Embryonic facial prominence (tissue), 1 donor: ENCODE data around the gene LRRC4.

Source experiments
- DNase-seq: peaks from one replicate; pipeline ENCODE4 v3.0.0-alpha.2; 2016; ENCODE audit errors: extremely low spot score

LRRC4 gene

DNA sequence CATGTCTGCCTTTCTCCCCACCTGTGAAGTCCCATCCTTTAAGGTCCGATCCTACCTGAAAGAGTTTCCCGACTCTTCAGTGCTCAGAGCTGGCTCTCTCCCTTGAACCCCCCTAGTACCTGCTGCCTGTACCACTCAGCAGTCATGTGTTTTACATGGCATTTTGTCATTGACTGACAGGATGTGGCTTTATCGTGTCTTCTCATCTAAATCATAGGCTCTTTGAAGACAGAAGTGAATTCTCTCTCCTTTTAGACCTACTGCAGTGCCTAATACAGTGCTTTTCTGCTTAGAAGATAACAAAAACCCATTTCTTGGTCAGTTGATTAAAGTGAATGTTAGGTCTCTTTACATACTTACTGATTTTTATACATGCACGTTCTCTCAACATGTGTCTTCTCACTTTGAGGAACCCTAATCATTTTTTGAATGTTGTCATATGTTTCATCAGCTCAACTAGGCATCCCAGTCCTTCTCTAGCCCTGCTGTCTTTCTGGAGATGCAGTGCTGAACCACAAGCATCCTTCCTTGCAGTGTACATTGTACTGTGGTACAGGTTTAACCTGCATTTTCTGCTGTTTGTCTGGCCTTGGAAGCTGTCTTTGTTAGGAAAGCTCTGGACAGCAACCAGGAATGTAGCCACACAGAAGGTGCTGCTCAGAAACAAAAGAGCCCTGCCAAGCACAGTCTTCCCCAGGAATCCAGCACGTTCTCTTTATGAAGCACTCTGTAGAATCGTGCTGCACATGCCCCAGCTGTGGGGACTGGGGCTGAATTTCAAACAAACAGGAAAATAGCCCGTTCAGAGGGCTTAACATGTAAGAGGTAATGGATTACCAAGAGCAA, 28.1 kb upstream of the LRRC4 start:
- no peak for DNase-seq

DNA sequence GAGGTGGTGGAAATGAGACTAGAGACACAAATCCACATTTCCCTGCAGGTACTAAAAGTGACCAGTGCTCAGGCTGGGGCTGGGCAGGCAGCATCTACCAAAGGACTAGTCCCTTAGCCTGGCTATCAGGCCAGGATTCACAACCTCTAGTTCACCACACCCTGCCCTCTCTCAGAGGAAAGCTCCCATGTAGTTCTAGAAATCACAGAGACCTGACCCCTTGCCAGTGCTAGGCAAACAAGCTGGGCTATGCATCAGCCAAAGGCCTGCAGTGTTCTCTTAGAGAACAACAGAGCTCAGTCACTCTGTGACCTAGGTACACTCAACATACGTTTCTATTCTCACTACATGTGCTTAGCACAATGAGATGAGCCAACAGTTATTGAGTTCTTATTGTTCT, 26.7 kb upstream of the LRRC4 start:
- no peak for DNase-seq

DNA sequence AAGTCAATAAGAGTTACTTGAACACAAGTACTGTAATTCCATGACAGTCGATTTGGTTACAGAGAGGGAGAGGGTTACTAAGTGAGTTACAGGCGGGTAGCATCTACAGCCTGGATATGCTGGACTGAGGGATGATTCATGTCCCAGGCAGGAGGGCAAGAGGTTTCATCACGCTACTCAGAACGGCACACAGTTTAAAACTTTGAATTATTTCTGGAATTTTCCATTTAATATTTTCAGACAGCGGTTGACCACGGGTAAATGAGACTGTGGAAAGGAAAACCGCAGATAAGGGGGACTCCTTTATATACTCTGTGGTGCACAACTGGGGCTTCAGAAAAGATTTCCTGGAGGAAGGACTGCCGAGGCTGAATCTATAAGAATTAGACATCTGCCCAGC, 25.7 kb upstream of the LRRC4 start:
- DNase-seq = no peak

DNA sequence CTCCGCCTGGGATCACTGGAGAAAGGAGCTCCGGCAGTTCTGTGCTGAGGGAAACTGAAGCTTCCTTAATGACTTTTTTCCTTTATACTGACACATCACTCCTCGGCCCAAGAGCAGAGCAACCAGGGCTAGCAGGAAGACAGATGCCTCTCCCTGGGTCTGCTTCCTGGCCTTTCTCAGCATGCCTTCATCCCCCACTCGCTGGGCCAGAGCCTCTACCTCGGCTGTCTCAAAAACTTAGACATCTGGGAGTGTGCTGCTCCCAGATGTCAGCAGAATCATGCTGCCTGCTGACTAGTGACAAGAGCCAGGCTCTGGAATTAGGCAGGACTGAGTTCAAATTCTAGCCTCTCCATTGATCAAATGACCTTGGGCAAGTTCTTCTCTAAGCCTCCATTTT, 24.4 kb upstream of the LRRC4 start:
- DNase-seq = no peak

DNA sequence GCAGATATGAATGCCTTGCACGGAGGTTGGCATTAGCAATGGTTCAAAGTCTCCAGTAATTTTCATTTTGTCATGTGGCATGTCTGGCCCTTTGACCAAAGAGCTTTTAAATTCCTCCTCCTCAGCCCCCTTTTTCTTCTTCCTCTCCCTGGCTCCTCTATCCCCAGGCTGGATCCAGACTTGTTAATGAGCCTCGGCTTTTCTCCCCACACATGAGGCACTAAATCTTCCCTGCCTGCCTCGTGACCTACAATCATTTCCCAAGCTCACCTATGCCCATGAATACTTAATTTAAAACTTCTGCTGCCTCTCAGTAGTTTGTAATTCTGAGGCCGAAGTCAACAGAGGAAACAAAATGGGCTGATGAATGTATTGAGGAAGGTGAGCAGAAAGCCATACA, 23.3 kb upstream of the LRRC4 start:
- no peak for DNase-seq

DNA sequence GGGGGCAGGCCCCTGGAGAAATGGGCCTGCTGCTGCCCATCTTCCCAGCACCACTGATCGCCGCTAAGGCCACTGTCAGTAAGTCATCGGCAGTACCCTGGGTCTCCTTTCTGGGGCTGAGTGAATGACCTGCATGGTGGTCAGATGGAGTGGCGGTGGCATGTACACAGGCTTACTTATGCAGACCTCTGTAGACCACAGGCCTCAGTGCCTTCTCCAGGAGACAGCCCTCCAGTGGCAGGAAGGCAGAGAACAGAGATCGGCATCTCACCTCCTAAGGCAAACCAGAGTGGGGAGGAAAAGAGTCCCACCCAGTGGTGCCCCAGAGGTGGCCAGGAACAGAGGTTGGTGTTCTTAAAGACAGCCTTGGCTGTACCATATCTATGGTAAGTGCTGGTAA, 22.8 kb upstream of the LRRC4 start:
- DNase-seq = no peak

DNA sequence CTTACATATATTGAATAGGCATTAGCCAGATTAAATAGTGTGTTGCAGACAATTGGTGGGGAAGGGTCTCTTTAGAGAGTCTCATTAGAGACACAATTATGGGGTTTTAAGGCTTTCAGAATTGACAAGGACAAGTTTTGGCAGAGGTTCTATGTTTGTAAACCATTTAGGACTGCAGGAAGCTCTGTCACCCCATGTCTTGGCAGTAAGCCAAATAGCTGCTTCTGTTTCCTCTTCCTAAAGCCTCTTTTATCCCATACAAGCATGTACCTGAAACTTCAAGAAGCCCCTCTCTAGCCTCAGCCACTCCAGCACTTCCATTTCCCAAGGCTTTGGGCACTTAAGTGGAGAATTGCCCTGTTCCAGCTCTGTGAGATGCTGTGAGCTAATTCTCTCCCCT, 21.8 kb upstream of the LRRC4 start:
- DNase-seq = no peak

DNA sequence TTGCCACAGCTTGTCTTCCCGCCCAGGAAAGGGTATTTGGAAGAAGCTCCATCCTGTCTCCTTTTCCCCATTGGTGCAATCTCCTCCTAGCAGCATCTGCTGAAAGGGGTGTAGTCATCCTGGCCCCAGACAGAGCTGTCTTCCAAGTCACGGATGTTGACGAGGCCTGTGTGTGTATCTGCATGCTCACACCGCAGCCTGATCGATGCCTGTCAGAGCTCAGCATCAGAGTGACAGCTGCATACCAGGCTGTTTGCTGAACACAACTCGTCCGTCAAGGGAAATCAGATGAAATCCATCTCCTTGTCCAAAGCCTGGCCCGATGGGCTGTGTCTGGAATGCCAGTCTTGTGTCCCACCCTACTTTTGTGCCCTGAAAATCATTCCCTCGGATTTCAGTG, 21.2 kb upstream of the LRRC4 start:
- DNase-seq = no peak

DNA sequence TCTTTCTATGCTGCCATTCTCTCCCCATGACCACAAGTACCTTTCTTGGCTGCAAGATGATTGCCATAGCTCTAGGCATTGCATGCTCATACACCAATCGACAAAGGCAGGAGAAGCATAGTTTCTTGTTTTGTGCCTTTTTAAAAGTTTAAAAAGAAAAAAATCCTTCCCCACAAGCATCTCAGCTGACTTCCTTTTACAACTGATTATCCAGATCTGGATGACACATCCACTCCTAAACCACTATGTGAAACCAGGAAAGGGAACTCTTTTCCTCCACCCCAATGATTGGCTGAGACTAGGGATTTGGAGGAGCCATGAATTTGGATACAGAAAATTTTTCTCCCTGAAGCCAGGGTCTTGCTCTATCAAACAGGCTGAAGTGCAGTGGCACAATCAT, 14.5 kb upstream of the LRRC4 start:
- DNase-seq = no peak

DNA sequence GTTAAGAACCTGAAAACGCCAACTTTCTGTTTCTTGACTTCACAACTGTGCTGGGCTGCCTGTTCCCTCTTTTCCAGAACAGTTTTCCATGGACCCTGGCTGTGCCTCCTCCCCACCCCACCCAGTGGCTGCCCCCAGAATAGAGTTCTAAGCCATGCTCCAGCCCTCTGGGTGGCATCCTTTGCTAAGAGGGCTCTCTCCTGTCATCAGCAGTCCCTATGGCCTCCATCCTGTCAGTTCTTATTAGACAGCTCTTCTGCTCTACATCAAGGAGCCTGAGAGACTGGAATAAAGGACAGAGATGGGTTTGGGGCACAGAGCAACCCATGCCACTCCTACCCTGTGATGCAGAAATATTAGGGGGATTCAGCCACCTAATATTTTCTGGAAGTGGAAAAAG, 13.9 kb upstream of the LRRC4 start:
- no peak for DNase-seq

DNA sequence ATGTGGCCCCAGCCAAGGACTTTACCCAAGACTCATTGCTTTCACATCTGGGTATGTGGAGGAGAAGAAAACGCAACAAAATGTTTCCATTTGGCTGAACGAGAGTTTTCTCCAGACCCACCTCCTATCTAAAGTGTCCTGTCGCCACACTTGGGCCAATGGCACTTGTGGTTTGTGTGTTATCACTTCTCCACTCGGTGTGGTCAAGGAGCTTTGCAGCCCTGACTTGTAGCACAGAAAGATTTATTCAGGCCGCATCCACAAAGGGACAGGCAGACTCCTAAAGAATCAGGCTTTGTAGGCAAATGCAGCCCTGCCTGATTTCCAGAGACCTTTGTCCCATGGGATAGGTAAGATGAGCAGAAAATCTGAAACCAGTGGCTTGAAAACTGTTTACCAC, 12.8 kb upstream of the LRRC4 start:
- DNase-seq = no peak

DNA sequence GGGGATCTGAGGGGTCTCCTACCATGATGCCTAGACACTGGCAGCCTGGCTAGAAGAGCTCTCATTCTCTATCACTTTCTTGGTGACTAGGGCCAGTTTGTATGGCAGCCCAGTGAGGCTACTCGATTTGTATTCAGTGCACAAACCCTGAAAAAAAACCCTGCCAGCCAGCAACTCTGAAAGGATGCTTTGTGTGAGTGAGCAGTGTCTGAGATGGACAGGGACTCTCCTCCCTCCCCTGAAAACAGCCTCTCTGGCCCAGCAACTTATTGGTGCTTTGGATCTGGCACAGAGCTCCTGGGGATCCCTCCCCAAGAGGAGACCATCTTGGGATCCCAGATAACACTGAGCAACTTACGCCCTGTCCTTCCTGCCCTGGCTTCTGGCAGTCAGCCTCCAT, 10.8 kb upstream of the LRRC4 start:
- DNase-seq = no peak

DNA sequence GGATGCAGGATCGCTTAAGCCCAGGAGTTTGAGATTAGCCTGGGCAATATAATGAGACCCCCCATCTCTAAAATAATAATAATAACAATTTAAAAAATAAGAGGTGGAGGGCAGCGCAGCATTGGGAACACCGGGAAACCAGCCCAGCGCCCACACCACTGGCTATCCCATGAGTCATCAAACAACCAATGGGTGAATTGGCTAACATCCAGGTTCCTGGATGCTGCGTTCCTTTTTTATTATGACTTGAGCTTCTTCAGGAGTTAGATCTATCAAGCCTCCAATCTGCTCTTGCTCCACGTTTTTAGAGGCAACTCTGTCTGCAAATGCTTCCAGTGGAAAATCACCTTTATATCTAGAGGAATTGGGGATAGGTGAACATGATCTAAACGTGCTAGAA, 10.0 kb upstream of the LRRC4 start:
- no peak for DNase-seq

DNA sequence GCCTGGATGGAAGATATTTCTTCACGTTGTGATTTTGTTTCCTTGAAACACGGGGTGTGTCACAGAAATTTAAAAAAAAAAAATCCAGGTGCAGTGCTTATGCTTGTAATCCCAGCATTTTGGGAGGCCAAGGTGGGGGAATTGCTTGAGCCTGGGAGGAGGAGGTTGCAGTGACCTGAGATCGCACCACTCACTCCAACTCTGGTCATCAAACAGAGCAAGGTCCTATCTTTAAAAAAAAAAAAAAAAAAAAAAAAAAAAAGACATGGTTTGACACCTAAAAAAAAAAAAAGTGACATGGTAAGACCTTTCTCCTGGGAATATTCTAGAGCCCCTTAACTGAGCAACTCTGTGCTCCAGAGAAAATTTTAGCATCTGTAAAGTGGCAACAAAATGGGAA, 9.0 kb upstream of the LRRC4 start:
- DNase-seq = no peak

DNA sequence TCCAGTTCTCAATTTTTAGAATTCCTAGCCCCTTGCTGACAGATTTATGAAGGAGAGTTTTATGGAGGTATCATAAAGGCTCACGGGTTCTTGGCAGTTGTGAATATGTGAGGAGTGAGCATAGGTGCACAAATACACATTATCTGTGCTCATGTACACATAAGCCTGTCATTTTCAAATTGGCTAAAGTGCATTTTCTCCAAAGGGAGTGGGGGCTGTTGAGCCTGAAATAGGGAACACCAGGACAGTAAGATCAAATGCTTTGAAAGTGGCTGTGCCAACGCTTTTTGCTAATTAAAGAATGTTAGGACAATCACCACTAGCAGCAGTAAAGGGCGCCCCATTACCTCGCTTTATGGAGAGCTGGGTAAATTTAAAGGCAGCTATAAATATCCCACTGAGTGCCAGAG, 8.3 kb upstream of the LRRC4 start:
- no peak for DNase-seq

DNA sequence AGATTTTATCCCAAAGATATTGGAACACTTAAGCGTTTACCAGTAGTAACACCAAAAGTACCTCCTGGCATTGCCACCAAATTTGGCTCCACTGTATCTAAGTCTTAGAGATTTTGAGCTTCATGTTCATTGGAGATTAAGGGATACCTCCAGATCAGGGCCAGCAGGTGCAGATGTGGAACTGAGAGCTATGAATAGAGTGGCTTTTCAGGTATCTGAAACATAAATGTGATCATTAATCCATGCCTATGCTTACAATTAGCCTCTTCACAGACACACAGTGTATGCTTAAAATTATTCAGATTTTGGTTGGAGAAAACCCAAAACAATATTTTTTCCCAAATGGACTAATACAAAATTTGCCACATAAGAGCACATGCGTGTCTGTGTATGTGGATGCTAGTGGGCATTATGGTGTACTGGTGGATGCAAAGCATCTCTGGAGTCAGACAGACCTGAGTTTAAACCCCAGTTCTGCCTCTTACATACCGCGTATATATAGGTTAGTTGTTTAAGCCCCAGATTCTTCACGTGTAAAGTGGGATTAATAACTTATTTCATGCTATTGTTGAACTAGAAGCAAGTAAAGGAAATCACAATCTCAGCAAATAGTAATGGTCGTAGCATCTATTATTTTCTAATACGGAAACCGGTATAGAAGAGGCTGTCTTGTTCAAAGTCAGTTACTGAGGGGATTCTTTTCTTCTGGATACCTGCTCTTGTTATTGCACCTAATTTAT, 6.8 kb upstream of the LRRC4 start:
- DNase-seq = no peak

DNA sequence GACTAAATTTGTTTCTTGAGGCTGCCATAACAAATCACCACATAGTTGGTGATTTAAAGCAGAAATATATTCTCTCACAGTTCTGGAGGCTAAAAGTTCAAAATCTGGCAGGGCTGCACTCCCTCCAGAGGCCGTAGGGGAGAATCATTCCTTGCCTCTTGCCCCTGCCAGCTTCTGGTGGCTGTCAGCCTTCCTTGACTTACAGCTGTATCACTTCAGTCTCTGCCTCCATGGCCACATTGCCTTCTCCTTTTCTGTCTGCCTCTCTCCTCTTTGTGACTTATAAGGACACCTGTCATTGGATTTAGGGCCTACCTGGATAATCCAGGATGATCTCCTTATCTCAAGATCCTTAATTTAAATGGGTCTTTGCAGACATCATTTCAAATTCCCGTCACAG, 5.8 kb upstream of the LRRC4 start:
- DNase-seq = no peak

DNA sequence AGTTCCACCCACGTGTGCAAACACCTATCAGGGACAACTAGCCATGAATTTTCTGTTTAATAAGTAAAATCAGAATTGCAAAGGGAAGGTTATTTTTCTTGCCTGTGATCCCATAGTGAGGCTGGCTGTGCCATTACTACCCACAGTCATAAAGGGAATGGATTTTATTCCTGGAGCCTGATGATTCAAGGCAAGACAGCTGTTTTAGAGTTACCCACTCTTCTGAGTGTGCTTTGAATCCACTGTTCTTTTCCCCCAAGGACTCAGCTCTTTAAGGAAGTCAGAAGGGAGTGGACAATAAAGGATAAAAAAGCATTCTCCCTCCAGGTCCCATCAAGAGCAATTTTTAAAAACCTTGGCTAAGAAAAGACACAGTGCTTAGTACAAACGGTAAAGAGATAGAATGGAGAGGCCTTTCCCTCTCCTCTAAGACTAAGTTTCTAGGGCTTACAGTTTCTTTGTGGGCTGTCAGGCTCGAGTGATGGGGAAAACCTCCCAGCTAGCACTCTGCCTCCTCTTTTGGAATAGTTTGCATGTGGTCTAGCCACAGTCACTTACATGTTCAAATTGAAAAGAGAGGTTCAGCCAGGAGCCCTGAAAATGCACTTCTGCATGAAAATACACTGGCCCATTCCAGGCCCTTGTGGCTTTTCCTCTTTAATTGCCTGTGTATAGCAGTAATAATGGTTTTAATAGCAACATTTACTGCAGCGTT, 5.1 kb upstream of the LRRC4 start:
- DNase-seq = no peak

DNA sequence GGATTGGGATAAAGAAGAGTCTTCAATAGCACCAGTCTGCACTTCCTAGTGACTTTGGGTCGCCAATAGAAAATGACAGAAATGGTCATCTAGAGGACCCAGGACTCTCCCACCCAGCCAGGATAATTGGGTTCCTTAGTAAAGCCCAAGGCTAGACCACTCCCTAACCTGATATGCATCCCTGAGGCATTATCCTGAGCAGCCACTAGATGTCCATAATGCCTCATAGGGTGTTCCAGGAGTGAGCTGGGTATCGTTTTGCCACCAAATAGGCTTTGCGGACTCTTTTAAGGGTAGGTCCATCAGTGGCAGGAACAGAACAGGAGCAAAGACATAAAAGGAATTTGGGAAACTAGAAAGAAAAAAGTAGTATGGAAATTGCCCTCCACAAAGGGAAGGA, 4.5 kb upstream of the LRRC4 start:
- no peak for DNase-seq

DNA sequence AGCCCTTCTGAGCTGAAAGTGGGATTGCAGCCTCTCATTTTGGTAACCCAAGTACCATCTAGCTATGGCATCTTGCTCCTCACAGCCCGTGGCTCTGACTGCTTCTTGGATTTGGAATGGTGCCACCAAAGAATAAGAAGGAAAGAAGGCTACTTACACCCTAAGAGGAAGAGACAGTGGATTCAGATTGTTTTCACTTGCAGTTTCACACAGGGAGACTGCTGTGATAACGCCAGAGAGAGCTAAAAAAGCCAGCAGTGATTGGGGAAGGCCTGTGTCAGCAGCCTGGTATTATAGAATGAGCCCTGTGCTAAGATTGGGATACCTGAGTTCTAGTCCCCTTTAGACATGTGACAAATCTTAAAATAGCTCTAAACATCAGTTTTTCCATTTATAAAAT, 3.6 kb upstream of the LRRC4 start:
- no peak for DNase-seq

DNA sequence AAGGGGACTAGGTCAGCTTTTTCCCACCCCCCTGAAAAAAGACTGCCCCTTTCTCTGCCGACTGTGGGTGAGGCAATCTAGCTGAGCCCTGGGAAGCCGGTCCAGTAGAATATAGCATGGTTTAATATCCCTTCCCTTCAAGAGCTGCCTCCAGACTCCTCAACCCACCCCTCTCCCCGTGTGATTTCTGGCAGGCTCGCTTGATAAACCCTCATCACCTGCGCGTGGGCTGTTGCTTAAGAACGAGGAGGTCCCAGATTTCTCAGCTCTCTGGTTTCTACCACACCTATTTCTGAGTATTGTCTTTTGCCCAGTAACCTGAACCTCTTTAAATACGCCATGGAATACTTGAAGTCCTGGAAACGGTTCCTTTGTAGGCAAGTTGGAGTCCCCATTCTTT, 2.0 kb upstream of the LRRC4 start:
- DNase-seq = no peak

DNA sequence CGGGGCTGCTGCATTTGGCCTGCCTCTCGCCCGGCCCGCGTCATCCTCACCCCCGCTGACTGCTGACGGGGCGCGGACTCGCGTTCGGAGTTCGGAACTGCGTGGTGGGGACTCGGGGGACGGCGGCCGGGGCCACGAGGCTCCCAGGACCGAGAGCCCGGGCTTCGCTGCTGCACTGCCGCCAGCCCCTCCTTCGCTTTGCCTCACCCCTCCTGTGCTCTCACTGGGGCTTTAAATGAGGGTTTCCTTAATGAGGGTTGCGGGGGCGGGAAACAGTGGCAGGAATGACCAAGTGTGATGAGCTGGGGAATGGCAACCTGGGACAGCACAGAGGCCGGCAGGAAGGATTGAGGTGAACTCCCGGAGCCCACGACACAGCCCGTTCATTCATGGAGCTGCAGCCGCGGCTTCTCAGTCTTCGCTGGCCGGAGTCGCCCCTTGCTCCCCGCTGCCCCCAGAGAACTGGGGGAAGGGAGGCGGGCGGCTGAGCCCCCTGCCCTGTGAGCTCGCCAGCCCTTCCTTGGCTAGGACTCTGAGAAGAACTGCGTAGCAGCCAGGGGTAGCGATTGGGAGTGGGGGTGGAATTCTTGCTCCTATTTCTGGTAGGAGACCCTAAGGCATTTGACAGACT, 1.5 kb upstream of the LRRC4 start:
- DNase-seq = no peak
